ENCODE measurements around the gene HAUS2.

DNA sequence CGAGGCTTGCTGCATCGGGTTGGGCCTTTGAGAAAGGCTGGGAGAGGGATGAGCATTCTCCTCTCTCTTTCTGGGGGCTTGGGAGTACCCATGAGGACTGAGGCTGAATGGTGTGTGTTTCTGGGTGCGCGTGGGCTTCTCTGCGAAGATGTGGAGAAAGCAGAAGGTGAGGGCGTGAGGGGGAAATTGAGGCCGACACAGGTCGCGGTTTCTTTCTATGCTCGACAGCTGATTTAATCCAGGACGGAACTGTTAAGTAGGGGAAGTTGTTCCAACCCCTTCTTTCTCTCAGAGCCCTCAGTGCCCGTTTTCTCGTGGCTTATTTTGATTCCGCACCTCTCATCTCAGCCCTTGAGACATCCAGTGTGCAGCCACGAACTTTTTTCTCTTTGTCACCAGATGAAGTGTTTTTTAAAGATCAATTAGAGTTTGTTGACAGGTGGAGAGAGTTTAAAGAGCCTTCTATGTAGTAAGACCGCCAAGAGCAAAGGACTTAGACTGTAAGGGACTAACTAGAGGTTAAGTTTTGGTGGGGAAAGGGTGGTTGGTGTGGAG is 27.5 kb downstream of the HAUS2 start:
- TF ChIP-seq POLR2AphosphoS5 (IDR thresholded peaks at IDR 0.05; ENCODE audit: low read depth, low read length) (no peak), SIN3A (IDR thresholded peaks at IDR 0.05; ENCODE audit: borderline replicate concordance, insufficient read depth, low read depth, low read length) (no peak)
- TF ChIP-seq, protein P1, sequence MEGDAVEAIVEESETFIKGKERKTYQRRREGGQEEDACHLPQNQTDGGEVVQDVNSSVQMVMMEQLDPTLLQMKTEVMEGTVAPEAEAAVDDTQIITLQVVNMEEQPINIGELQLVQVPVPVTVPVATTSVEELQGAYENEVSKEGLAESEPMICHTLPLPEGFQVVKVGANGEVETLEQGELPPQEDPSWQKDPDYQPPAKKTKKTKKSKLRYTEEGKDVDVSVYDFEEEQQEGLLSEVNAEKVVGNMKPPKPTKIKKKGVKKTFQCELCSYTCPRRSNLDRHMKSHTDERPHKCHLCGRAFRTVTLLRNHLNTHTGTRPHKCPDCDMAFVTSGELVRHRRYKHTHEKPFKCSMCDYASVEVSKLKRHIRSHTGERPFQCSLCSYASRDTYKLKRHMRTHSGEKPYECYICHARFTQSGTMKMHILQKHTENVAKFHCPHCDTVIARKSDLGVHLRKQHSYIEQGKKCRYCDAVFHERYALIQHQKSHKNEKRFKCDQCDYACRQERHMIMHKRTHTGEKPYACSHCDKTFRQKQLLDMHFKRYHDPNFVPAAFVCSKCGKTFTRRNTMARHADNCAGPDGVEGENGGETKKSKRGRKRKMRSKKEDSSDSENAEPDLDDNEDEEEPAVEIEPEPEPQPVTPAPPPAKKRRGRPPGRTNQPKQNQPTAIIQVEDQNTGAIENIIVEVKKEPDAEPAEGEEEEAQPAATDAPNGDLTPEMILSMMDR (IDR thresholded peaks at IDR 0.05), result no peak
- TF ChIP-seq, protein P2, sequence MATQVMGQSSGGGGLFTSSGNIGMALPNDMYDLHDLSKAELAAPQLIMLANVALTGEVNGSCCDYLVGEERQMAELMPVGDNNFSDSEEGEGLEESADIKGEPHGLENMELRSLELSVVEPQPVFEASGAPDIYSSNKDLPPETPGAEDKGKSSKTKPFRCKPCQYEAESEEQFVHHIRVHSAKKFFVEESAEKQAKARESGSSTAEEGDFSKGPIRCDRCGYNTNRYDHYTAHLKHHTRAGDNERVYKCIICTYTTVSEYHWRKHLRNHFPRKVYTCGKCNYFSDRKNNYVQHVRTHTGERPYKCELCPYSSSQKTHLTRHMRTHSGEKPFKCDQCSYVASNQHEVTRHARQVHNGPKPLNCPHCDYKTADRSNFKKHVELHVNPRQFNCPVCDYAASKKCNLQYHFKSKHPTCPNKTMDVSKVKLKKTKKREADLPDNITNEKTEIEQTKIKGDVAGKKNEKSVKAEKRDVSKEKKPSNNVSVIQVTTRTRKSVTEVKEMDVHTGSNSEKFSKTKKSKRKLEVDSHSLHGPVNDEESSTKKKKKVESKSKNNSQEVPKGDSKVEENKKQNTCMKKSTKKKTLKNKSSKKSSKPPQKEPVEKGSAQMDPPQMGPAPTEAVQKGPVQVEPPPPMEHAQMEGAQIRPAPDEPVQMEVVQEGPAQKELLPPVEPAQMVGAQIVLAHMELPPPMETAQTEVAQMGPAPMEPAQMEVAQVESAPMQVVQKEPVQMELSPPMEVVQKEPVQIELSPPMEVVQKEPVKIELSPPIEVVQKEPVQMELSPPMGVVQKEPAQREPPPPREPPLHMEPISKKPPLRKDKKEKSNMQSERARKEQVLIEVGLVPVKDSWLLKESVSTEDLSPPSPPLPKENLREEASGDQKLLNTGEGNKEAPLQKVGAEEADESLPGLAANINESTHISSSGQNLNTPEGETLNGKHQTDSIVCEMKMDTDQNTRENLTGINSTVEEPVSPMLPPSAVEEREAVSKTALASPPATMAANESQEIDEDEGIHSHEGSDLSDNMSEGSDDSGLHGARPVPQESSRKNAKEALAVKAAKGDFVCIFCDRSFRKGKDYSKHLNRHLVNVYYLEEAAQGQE (IDR thresholded peaks at IDR 0.05; ENCODE audit: insufficient read depth in 1 of 2, low read depth in 2 of 2, low read length in 1 of 2), result no peak

Measured in Panc1 (cell line).